Hepatic stellate cell (primary cell): ENCODE measurements around the gene METTL21C.

Experiments
- DNase-seq: peaks from one replicate; pipeline ENCODE4 v3.0.0; 2011; ENCODE audit warnings: low spot score

The METTL21C gene

GRCh38 chr13:102697929-102698648 lies 3.2 kb upstream of the METTL21C start:
- no peak for DNase-seq

GRCh38 chr13:102697264-102697663 lies 2.4 kb upstream of the METTL21C start:
- no peak for DNase-seq

- no peak for DNase-seq
These were observed 1.6 kb upstream of the METTL21C start for GRCh38 chr13:102696465-102696864.

GRCh38 chr13:102693776-102694175 lies 1.1 kb downstream of the METTL21C start:
- DNase-seq, result no peak

- no peak for DNase-seq
These were observed 1.6 kb downstream of the METTL21C start for GRCh38 chr13:102693250-102693649.

GRCh38 chr13:102692491-102692826 lies 2.4 kb downstream of the METTL21C start:
- no peak for DNase-seq

GRCh38 chr13:102690883-102691282 lies 4.0 kb downstream of the METTL21C start:
- no peak for DNase-seq

GRCh38 chr13:102688306-102688973 lies 6.4 kb downstream of the METTL21C start:
- DNase-seq, result no peak

GRCh38 chr13:102687520-102687919 lies 7.3 kb downstream of the METTL21C start:
- no peak for DNase-seq

GRCh38 chr13:102686024-102686423 lies 8.8 kb downstream of the METTL21C start:
- DNase-seq, result no peak

- no peak for DNase-seq
These were observed 11.2 kb downstream of the METTL21C start for GRCh38 chr13:102683637-102684036.

GRCh38 chr13:102682727-102683126 lies 12.1 kb downstream of the METTL21C start:
- DNase-seq, result no peak

- DNase-seq, result no peak
These were observed 12.6 kb downstream of the METTL21C start for GRCh38 chr13:102682211-102682610.

- no peak for DNase-seq
These were observed 13.8 kb downstream of the METTL21C start for GRCh38 chr13:102680842-102681740.

GRCh38 chr13:102680133-102680717 lies 14.6 kb downstream of the METTL21C start:
- no peak for DNase-seq

GRCh38 chr13:102679449-102680132 lies 15.3 kb downstream of the METTL21C start:
- no peak for DNase-seq

GRCh38 chr13:102678339-102679107 lies 16.3 kb downstream of the METTL21C start:
- no peak for DNase-seq

GRCh38 chr13:102677122-102677521 lies 17.7 kb downstream of the METTL21C start:
- no peak for DNase-seq

GRCh38 chr13:102675115-102675514 lies 19.7 kb downstream of the METTL21C start:
- no peak for DNase-seq

- DNase-seq, result no peak
These were observed 24.7 kb downstream of the METTL21C start for GRCh38 chr13:102670130-102670529.

GRCh38 chr13:102667911-102668310 lies 26.9 kb downstream of the METTL21C start:
- no peak for DNase-seq
